ENCODE measurements around the gene SORCS1. TPM values are rescaled to one million over a fixed set of nuclear protein-coding genes. Genes with fewer than 3 reads are reported as not detected.

SORCS1 gene
- total RNA-seq, 1 experiment from 2014 or later = 1.7 TPM

- Histone ChIP-seq H3K27ac (ENCODE audit: insufficient read length, low read depth, low read length) (no peak overlapping the region), H3K18ac (ENCODE audit: insufficient read length, low read depth, low read length) (no peak overlapping the region), H2AK5ac (ENCODE audit: insufficient read length, low read length) (no peak overlapping the region), H3K23ac (ENCODE audit: insufficient read length, low read depth, low read length) (no peak overlapping the region), H3K4me2 (ENCODE audit: insufficient read depth, insufficient read length, low read length) (no peak overlapping the region), H3K4ac (ENCODE audit: low read depth, low read length) (no peak overlapping the region), H4K20me1 (ENCODE audit: control insufficient read depth, insufficient read depth, insufficient read length) (no peaks in the 10 kb centered on the region), H3K4me1 (ENCODE audit: insufficient read depth, low read length) (no peaks in the 10 kb centered on the region), H4K5ac (ENCODE audit: insufficient read length, low read depth, low read length) (no peak overlapping the region), H2BK15ac (ENCODE audit: low read depth, low read length) (no peak overlapping the region), H3K27me3 (ENCODE audit: insufficient read depth, low read length) (peaks cover 12% of the 10 kb centered on the region; the same call in 1 of the 2 replicates), H2BK5ac (ENCODE audit: insufficient read length, low read length) (no peak overlapping the region), H3K9ac (ENCODE audit: extremely low read depth, insufficient read length, low read length) (no peak overlapping the region), H3K79me2 (ENCODE audit: insufficient read depth, low read length) (no peaks in the 10 kb centered on the region), H4K8ac (replicated peaks; ENCODE audit: insufficient read length, low read depth, low read length) (no peak overlapping the region), H3T11ph (ENCODE audit: low read length) (no peak overlapping the region), H3K23me2 (ENCODE audit: insufficient read length, low read depth, low read length, poor library complexity, severe bottlenecking) (no peaks in the 10 kb centered on the region), H2BK120ac (ENCODE audit: low read depth, low read length, poor library complexity, severe bottlenecking) (no peak overlapping the region), H3K56ac (ENCODE audit: insufficient read length, low read depth, low read length) (no peak overlapping the region), H2BK20ac (ENCODE audit: low read depth, low read length, poor library complexity, severe bottlenecking) (no peak overlapping the region), H3K14ac (ENCODE audit: insufficient read depth, low read length) (no peak overlapping the region), H3K9me3 (ENCODE audit: control insufficient read depth, low read depth, low read length) (no peaks in the 10 kb centered on the region), H3K79me1 (ENCODE audit: insufficient read depth, low read depth, low read length, poor library complexity, severe bottlenecking) (no peaks in the 10 kb centered on the region), H2BK12ac (ENCODE audit: insufficient read length, low read depth, low read length) (no peak overlapping the region), H2AFZ (ENCODE audit: low read length) (no peak overlapping the region), H4K91ac (ENCODE audit: insufficient read length, low read depth, low read length) (no peak overlapping the region)
- H3K4me1 Mint-ChIP-seq = peaks cover 0 to 4% of the 10 kb centered on the region in 2 experiments; a peak in 2 of 4 replicates
- H3K27me3 Mint-ChIP-seq (ENCODE audit: low read depth) = peaks cover 70% of the 10 kb centered on the region
- H3K27ac Mint-ChIP-seq = no peak overlapping the region
- WGBS (ENCODE audit: extremely low coverage, insufficient read length, low lambda C conversion rate) = no CpG with 5 or more reads among the region's 2 CpGs
- no peaks in the 10 kb centered on the region for H3K36me3 Mint-ChIP-seq (ENCODE audit: insufficient read depth in 1 of 3, low read depth in 3 of 3)
- TF ChIP-seq, protein P1, sequence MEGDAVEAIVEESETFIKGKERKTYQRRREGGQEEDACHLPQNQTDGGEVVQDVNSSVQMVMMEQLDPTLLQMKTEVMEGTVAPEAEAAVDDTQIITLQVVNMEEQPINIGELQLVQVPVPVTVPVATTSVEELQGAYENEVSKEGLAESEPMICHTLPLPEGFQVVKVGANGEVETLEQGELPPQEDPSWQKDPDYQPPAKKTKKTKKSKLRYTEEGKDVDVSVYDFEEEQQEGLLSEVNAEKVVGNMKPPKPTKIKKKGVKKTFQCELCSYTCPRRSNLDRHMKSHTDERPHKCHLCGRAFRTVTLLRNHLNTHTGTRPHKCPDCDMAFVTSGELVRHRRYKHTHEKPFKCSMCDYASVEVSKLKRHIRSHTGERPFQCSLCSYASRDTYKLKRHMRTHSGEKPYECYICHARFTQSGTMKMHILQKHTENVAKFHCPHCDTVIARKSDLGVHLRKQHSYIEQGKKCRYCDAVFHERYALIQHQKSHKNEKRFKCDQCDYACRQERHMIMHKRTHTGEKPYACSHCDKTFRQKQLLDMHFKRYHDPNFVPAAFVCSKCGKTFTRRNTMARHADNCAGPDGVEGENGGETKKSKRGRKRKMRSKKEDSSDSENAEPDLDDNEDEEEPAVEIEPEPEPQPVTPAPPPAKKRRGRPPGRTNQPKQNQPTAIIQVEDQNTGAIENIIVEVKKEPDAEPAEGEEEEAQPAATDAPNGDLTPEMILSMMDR (conservative IDR thresholded peaks at IDR 0.05) = no peak
- H3K9me3 Mint-ChIP-seq = no peaks in the 10 kb centered on the region
- H3K4me3 Mint-ChIP-seq = no peak overlapping the region
- DNase-seq = no peak
Observed at GRCh38 chr10:106528702-106529101, 635.8 kb downstream of the SORCS1 start.

Measured in H9 (cell line).